Loucy (cell line): ENCODE data around the gene RXYLT1.

ENCODE experiments used
- CTCF ChIP-seq: fragments of 200-600 bp; sonication (generic); conservative IDR thresholded peaks from 2 replicates; pipeline ENCODE4 v1.5.1; 2014; ENCODE audit warnings: mild to moderate bottlenecking, antibody characterized with exemption, low read length
- EZH2phosphoT487 ChIP-seq: fragments of 200-600 bp; IDR thresholded peaks from 2 replicates; pipeline ENCODE4 v1.6.1; 2018; ENCODE audit warnings: antibody characterized with exemption, mild to moderate bottlenecking, moderate library complexity, borderline replicate concordance

- no peak for TF ChIP-seq CTCF
- TF ChIP-seq EZH2phosphoT487 = no peak
Observed at GRCh38 chr12:63809566-63809965, 29.9 kb downstream of the RXYLT1 start.
